ENCODE data around the gene C16orf89.
"Not testable (repeated sequence)": the region's sequence is repeated elsewhere in the genome, so short reads cannot be mapped to it uniquely, and the experiment has no call there.

The C16orf89 gene

GRCh38 chr16:5084099-5084731 lies 18.5 kb upstream of the C16orf89 start:
- not testable (repeated sequence) for DNase-seq (ENCODE audit: low read depth)

- DNase-seq (ENCODE audit: low read depth), result not testable (repeated sequence)
Observed at GRCh38 chr16:5083646-5084045, 17.9 kb upstream of the C16orf89 start.

- DNase-seq (ENCODE audit: low read depth), result not testable (repeated sequence)
Observed at GRCh38 chr16:5080996-5081395, 15.2 kb upstream of the C16orf89 start.

- DNase-seq (ENCODE audit: low read depth), result not testable (repeated sequence)
Observed at GRCh38 chr16:5080461-5080860, 14.7 kb upstream of the C16orf89 start.

GRCh38 chr16:5078626-5079025 lies 12.9 kb upstream of the C16orf89 start:
- no peak for DNase-seq (ENCODE audit: low read depth)

- DNase-seq (ENCODE audit: low read depth), result no peak
Observed at GRCh38 chr16:5077304-5077703, 11.5 kb upstream of the C16orf89 start.

- DNase-seq (ENCODE audit: low read depth), result no peak
Observed at GRCh38 chr16:5075637-5076036, 9.9 kb upstream of the C16orf89 start.

- not testable (repeated sequence) for DNase-seq (ENCODE audit: low read depth)
Observed at GRCh38 chr16:5073771-5074170, 8.0 kb upstream of the C16orf89 start.

GRCh38 chr16:5073279-5073629 lies 7.5 kb upstream of the C16orf89 start:
- DNase-seq (ENCODE audit: low read depth), result no peak

GRCh38 chr16:5072334-5073278 lies 6.8 kb upstream of the C16orf89 start:
- DNase-seq (ENCODE audit: low read depth), result no peak

GRCh38 chr16:5071681-5072333 lies 6.1 kb upstream of the C16orf89 start, which contains the start of gene ALG1:
Gene ALG1, plus strand, starts transcription at chr16:5071843. Its CDS starts 7 bp downstream, at chr16:5071850.
- DNase-seq (ENCODE audit: low read depth), result peak; percentile 62

- DNase-seq (ENCODE audit: low read depth), result no peak
Observed at GRCh38 chr16:5071341-5071680, 5.6 kb upstream of the C16orf89 start.

- DNase-seq (ENCODE audit: low read depth), result no peak
Observed at GRCh38 chr16:5070431-5071186, 4.9 kb upstream of the C16orf89 start.

GRCh38 chr16:5069854-5070253 lies 4.1 kb upstream of the C16orf89 start:
- DNase-seq (ENCODE audit: low read depth), result no peak

- no peak for DNase-seq (ENCODE audit: low read depth)
Observed at GRCh38 chr16:5069048-5069447, 3.3 kb upstream of the C16orf89 start.

- DNase-seq (ENCODE audit: low read depth), result no peak
Observed at GRCh38 chr16:5066511-5066910, 755 bp upstream of the C16orf89 start.

- no peak for DNase-seq (ENCODE audit: low read depth)
Observed at GRCh38 chr16:5065326-5065725, 430 bp downstream of the C16orf89 start.

- no peak for DNase-seq (ENCODE audit: low read depth)
Observed at GRCh38 chr16:5064915-5065314, 841 bp downstream of the C16orf89 start.

GRCh38 chr16:5062790-5063765 lies 2.7 kb downstream of the C16orf89 start:
- no peak for DNase-seq (ENCODE audit: low read depth)

GRCh38 chr16:5062051-5062450 lies 3.7 kb downstream of the C16orf89 start:
- DNase-seq (ENCODE audit: low read depth), result no peak

All from stromal cell of bone marrow (primary cell).